ENCODE measurements around the gene APPL2.

DNA sequence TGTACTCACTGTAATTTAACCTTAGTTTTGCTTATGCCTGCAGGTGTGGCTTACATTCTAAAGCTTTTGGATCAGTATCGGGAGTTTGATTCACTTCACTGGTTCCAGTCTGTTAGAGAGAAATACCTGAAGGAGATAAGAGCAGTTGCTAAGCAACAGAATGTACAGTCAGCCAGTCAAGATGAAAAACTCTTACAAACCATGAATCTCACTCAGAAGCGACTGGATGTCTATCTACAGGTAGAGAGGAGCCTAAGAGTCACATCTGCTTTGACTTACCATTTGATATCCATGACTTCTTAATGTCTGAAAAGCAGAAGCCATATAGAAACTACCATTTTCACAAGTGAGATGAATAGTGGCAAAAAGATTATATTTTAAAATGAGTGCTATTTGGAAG is 71.9 kb downstream of the APPL2 start:
- TF ChIP-seq, protein P1, sequence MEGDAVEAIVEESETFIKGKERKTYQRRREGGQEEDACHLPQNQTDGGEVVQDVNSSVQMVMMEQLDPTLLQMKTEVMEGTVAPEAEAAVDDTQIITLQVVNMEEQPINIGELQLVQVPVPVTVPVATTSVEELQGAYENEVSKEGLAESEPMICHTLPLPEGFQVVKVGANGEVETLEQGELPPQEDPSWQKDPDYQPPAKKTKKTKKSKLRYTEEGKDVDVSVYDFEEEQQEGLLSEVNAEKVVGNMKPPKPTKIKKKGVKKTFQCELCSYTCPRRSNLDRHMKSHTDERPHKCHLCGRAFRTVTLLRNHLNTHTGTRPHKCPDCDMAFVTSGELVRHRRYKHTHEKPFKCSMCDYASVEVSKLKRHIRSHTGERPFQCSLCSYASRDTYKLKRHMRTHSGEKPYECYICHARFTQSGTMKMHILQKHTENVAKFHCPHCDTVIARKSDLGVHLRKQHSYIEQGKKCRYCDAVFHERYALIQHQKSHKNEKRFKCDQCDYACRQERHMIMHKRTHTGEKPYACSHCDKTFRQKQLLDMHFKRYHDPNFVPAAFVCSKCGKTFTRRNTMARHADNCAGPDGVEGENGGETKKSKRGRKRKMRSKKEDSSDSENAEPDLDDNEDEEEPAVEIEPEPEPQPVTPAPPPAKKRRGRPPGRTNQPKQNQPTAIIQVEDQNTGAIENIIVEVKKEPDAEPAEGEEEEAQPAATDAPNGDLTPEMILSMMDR (conservative IDR thresholded peaks at IDR 0.05; ENCODE audit: low read depth, low read length): no peak
- no peak for TF ChIP-seq EZH2 (IDR thresholded peaks at IDR 0.05; ENCODE audit: low read length, unreplicated experiment)
